OCI-LY3 (cell line): Measurements from ENCODE around the gene ASXL1.

ENCODE experiments used
- H2AFZ ChIP-seq: fragments of 200-600, 300-600 bp; shearing (Covaris generic); 2 replicates; pipeline ENCODE4 v1.6.0; 2014; ENCODE audit warnings: antibody characterized with exemption, low read depth, low read length
- H3K27ac ChIP-seq: fragments of 200-600, 300-600 bp; sonication (generic); 2 replicates; pipeline ENCODE4 v1.5.1; 2014; ENCODE audit warnings: mild to moderate bottlenecking, low read length, moderate library complexity, mixed read lengths
- H3K27me3 ChIP-seq: fragments of 200-600, 300-600 bp; sonication (generic); 2 replicates; pipeline ENCODE4 v1.6.1; 2014; ENCODE audit warnings: low read depth, low read length, mixed read lengths
- H3K36me3 ChIP-seq: fragments of 200-600, 300-600 bp; sonication (generic); replicated peaks from 2 replicates; pipeline ENCODE3; 2014; ENCODE audit warnings: low read depth, low read length, mixed read lengths
- H3K4me1 ChIP-seq: fragments of 300-600, 200-600 bp; sonication (generic); 2 replicates; pipeline ENCODE4 v1.6.1; 2014; ENCODE audit warnings: low read length, mixed read lengths
- H3K4me2 ChIP-seq: fragments of 200-600, 300-600 bp; sonication (generic); 2 replicates; pipeline ENCODE4 v1.6.1; 2014; ENCODE audit warnings: low read length, mixed read lengths
- H3K4me3 ChIP-seq: fragments of 300-600, 200-600 bp; sonication (generic); 2 replicates; pipeline ENCODE4 v1.5.1; 2014; ENCODE audit warnings: antibody characterized with exemption, mild to moderate bottlenecking, low read length, moderate library complexity
- H3K79me2 ChIP-seq: fragments of 300-600, 200-600 bp; shearing (Covaris generic); 2 replicates; pipeline ENCODE4 v1.6.1; 2014; ENCODE audit warnings: mild to moderate bottlenecking, low read length, mixed read lengths
- H3K9ac ChIP-seq: fragments of 300-600, 200-600 bp; shearing (Covaris generic); 2 replicates; pipeline ENCODE4 v1.6.0; 2014; ENCODE audit warnings: mild to moderate bottlenecking, low read length, moderate library complexity
- H3K9me3 ChIP-seq: fragments of 200-600, 300-600 bp; shearing (Covaris generic); 2 replicates; pipeline ENCODE4 v1.6.1; 2014; ENCODE audit warnings: low read length, mixed read lengths; ENCODE audit not compliant: insufficient read depth
- H4K20me1 ChIP-seq: fragments of 200-600, 300-600 bp; sonication (generic); 2 replicates; pipeline ENCODE4 v1.6.1; 2016; ENCODE audit warnings: low read length, mixed read lengths; ENCODE audit not compliant: insufficient read depth
- EZH2phosphoT487 ChIP-seq: fragments of 200-600 bp; shearing (Covaris generic); IDR thresholded peaks from 2 replicates; pipeline ENCODE4 v1.6.1; 2018; ENCODE audit warnings: antibody characterized with exemption, mixed run types, low read depth
- TF ChIP-seq, protein P1 (sequence below): fragments of 200-600, 300-600 bp; sonication (generic); IDR thresholded peaks from 2 replicates; pipeline ENCODE4 v1.5.1; 2014; ENCODE audit warnings: antibody characterized with exemption, low read length, low read depth

ASXL1 gene

DNA sequence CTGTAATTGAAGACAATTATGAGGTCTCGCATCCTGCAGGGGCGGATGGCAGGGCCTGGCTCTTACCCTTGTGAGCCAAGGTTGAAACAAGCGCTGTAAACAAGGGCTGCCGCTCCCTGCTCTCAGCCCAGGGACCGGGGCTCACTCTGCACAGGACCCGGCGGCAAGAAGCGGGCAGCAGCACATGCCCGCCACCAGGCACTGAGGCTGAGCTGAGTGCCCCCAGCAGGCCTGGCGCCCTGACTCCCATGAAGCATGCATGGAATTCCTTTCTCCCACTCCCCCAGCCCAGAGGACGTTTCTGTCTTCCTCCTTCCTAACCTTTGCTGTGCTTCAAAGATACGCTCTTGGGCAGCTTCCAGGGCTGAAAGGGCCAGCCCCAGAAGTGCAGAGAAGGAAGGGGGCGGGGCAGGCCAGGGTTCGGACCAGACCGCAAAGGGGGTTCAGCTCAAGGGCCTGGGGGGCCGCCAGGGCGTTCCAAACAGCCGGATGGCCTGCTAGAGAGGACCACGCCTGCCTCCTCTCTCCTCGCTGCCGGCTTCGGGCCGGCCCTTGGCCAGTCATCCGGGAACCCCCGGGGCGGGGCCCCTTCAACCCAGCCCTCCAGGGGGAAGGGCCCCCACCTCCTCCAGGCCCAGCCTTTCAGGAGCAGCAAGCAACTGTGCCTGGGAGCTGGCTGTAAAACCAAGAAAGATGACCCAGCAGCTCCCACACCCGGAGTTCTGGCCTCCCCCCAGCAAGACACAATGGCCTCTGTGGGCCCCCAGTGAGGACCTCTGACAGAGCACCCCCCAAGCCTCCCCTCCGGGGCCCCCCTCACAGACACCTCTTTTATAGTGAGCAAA lies 117.1 kb downstream of the ASXL1 start:
- Histone ChIP-seq H3K27me3 (peaks cover 27% of the 10 kb centered on the region), H3K9me3 (no peaks in the 10 kb centered on the region), H3K9ac (peak overlapping the region; percentile 26; the same call in 1 of the 2 replicates), H3K4me2 (peak overlapping the region; percentile 67), H3K27ac (no peak overlapping the region), H3K79me2 (no peaks in the 10 kb centered on the region), H2AFZ (peak overlapping the region; percentile 12; the same call in 1 of the 2 replicates), H3K4me1 (peaks cover 10% of the 10 kb centered on the region), H4K20me1 (no peaks in the 10 kb centered on the region), H3K4me3 (peak overlapping the region; percentile 52), H3K36me3 (no peaks in the 10 kb centered on the region)
- TF ChIP-seq, protein P1, sequence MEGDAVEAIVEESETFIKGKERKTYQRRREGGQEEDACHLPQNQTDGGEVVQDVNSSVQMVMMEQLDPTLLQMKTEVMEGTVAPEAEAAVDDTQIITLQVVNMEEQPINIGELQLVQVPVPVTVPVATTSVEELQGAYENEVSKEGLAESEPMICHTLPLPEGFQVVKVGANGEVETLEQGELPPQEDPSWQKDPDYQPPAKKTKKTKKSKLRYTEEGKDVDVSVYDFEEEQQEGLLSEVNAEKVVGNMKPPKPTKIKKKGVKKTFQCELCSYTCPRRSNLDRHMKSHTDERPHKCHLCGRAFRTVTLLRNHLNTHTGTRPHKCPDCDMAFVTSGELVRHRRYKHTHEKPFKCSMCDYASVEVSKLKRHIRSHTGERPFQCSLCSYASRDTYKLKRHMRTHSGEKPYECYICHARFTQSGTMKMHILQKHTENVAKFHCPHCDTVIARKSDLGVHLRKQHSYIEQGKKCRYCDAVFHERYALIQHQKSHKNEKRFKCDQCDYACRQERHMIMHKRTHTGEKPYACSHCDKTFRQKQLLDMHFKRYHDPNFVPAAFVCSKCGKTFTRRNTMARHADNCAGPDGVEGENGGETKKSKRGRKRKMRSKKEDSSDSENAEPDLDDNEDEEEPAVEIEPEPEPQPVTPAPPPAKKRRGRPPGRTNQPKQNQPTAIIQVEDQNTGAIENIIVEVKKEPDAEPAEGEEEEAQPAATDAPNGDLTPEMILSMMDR, result no peak
- peak; percentile 46; the same call in 1 of the 2 replicates for TF ChIP-seq EZH2phosphoT487

DNA sequence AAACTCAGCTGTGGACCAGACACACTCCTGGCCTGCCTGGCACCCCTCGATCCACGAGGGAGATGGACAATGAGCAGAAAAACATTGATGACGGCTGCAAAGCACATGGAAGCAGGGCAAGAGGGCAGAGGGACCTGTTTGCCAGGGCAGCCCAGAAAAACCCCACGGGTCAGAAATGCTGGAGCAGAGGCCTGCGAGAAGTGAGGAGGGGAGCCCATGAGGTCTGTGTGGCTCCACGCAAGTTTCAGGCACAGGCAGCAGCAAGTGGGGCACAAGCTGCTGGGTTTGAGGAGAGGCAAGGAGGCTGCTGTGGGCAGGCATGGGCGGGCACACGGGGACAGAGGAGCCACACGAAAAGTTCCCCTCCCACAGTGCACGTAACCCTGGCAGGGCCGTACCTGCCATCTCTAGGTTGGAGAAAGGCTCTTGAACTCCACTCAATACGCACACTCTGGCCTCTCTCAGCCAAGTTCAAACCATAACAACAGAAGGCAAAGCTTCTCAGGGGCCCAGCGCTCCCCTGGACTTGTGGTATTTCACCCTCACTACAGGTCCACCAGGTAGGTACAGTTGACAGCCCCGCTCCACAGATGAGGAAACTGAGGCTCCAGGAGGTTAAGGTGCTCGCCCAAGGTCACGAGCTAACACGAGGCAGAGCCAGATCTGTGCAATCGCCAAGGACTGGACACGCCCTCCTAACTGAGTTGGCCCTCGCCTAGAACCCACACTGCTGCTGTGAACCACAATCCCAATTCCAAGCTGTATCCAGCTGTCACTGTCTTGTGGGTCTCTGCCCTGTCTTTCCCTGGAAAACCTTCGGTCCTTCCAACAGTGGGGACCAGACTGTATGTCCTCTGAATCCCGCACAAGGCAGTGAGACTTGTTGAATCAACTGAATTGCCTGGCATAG lies 118.8 kb downstream of the ASXL1 start:
- TF ChIP-seq EZH2phosphoT487, result no peak
- TF ChIP-seq, protein P1, result no peak

DNA sequence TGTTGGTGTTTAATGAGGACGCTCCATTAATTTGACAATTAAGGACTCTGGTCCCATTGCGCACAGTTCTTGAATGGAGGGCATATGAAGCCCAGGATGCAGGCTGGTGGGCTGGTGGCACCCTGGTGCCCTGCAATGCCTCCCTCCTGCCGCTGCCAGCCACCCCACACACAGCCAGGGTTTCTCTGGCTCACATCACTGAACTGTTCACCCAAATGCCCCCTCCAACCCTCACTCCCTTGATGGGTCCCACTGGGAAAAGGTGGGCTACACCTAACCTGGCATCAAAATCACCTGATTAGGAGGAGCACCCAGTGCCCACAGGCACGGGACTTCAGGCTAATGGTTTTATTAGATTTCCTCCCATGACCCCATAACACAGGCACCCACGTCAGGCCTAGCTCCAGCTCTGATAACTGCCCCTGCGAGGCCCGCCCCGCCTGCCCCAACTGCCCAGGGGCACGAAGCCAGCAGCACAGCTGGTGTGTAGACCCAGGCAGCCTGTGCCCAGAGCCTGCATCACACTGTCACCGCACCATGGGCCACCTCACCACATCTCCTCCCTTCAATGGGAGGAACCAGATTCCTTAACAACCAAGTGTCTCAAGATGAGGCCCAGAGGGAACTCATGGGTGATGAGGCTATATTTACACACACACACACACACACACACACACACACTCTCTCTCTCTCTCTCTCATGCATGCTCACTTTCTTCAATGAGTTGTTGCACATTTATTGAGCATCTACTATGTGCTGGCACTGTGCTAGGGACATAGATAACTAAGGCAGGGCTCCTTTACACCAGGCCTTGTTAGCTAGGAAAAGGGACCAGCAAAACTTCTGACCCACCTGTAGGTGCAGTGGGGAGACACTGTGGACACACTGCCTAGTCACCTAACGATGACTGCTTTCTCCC lies 119.7 kb downstream of the ASXL1 start:
- H3K27ac ChIP-seq, result no peak overlapping the region
- peaks cover 16% of the 10 kb centered on the region for H3K4me1 ChIP-seq
- TF ChIP-seq, protein P1, result no peak
- TF ChIP-seq EZH2phosphoT487, result no peak
- no peaks in the 10 kb centered on the region for H4K20me1 ChIP-seq
- H3K9ac ChIP-seq, result no peak overlapping the region
- H3K4me3 ChIP-seq, result no peak overlapping the region
- H3K9me3 ChIP-seq, result no peaks in the 10 kb centered on the region
- peaks cover 34% of the 10 kb centered on the region for H3K27me3 ChIP-seq
- H3K79me2 ChIP-seq, result no peaks in the 10 kb centered on the region
- no peaks in the 10 kb centered on the region for H3K36me3 ChIP-seq
- H3K4me2 ChIP-seq, result no peak overlapping the region
- no peak overlapping the region for H2AFZ ChIP-seq

More for the DNA sequence above, 118.8 kb downstream of the ASXL1 start:
- Histone ChIP-seq H3K9ac (no peak overlapping the region), H3K9me3 (no peaks in the 10 kb centered on the region), H4K20me1 (no peaks in the 10 kb centered on the region), H3K36me3 (no peaks in the 10 kb centered on the region), H3K79me2 (no peaks in the 10 kb centered on the region), H2AFZ (no peak overlapping the region), H3K27ac (no peak overlapping the region), H3K4me1 (peaks cover 10% of the 10 kb centered on the region), H3K27me3 (peaks cover 27% of the 10 kb centered on the region), H3K4me3 (no peak overlapping the region), H3K4me2 (no peak overlapping the region)
